ENCODE measurements around the gene FETUB.
"Not testable (repeated sequence)": the region's sequence is repeated elsewhere in the genome, so short reads cannot be mapped to it uniquely, and the experiment has no call there.

Gene FETUB

GRCh38 chr3:186634207-186634606, 6.0 kb upstream of the FETUB start:
- not testable (repeated sequence) for H3K27ac ChIP-seq (ENCODE audit: low read depth, low read length); H3K9ac ChIP-seq (ENCODE audit: low read depth in 1 of 2, low read length in 2 of 2); H3K9me3 ChIP-seq (ENCODE audit: control insufficient read depth in 1 of 2, low read length in 2 of 2); H3K36me3 ChIP-seq (ENCODE audit: control insufficient read depth in 1 of 2, insufficient read depth in 2 of 2, low read length in 2 of 2); H3K4me3 ChIP-seq (ENCODE audit: low read depth in 1 of 2, low read length in 2 of 2); H3K27me3 ChIP-seq (ENCODE audit: control insufficient read depth in 1 of 2, insufficient read depth in 2 of 2, low read length in 2 of 2); H3K4me1 ChIP-seq (ENCODE audit: control insufficient read depth in 1 of 2, insufficient read depth in 2 of 2, low read length in 2 of 2)

DNA sequence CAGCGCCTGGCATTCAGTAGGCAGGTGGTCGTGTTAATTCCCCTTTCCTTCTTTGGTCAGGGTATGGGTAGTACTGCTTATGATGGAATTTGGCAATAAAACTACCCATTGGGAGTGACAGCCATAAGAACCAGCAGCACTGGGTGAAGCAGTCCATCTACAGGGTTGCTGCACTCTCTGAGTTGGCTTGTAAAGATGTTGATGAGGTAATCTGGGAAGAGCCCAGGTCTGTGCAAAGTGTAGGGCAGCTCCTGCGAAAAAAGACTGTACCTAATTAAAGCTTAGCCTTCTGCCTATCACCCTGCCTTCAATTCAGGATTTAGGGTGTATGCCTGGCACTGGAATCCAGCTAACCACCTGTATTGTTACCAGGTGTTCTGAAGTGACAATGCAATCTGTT, 4.7 kb upstream of the FETUB start:
- Histone ChIP-seq H3K36me3 (ENCODE audit: control insufficient read depth in 1 of 2, insufficient read depth in 2 of 2, low read length in 2 of 2) (no peaks in the 10 kb centered on the region), H3K27ac (ENCODE audit: low read depth, low read length) (no peak overlapping the region), H3K9me3 (ENCODE audit: control insufficient read depth in 1 of 2, low read length in 2 of 2) (no peaks in the 10 kb centered on the region), H3K27me3 (ENCODE audit: control insufficient read depth in 1 of 2, insufficient read depth in 2 of 2, low read length in 2 of 2) (no peaks in the 10 kb centered on the region), H3K9ac (ENCODE audit: low read depth in 1 of 2, low read length in 2 of 2) (no peak overlapping the region), H3K4me1 (ENCODE audit: control insufficient read depth in 1 of 2, insufficient read depth in 2 of 2, low read length in 2 of 2) (no peaks in the 10 kb centered on the region), H3K4me3 (ENCODE audit: low read depth in 1 of 2, low read length in 2 of 2) (no peak overlapping the region)

GRCh38 chr3:186636536-186636935, 3.7 kb upstream of the FETUB start:
- Histone ChIP-seq H3K4me3 (ENCODE audit: low read depth in 1 of 2, low read length in 2 of 2) (no peak overlapping the region), H3K9me3 (ENCODE audit: control insufficient read depth in 1 of 2, low read length in 2 of 2) (no peaks in the 10 kb centered on the region), H3K4me1 (ENCODE audit: control insufficient read depth in 1 of 2, insufficient read depth in 2 of 2, low read length in 2 of 2) (no peaks in the 10 kb centered on the region), H3K9ac (ENCODE audit: low read depth in 1 of 2, low read length in 2 of 2) (no peak overlapping the region), H3K27me3 (ENCODE audit: control insufficient read depth in 1 of 2, insufficient read depth in 2 of 2, low read length in 2 of 2) (peaks cover 0 to 2% of the 10 kb centered on the region in 2 donors), H3K27ac (ENCODE audit: low read depth, low read length) (no peak overlapping the region), H3K36me3 (ENCODE audit: control insufficient read depth in 1 of 2, insufficient read depth in 2 of 2, low read length in 2 of 2) (no peaks in the 10 kb centered on the region)

DNA sequence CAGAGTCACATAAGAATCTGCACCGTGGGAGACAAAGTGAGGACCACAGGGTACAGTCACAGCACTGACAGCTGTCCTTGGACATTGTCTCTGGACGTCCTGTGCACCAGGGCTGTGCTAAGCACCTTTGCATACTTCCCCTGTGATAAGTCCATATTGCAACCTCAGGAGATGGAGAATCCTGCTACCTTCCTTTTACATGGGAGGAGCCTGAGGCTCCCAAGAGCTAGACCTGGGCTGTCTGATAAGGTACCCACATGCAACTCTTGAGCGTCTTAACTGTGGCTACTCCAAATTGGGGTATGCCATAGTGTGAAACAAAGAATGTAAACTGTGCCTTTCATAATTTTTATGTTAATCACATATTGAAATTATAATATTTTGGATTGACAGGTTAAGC, 2.5 kb upstream of the FETUB start:
- no peaks in the 10 kb centered on the region for H3K9me3 ChIP-seq (ENCODE audit: control insufficient read depth in 1 of 2, low read length in 2 of 2)
- H3K4me1 ChIP-seq (ENCODE audit: control insufficient read depth in 1 of 2, insufficient read depth in 2 of 2, low read length in 2 of 2): no peaks in the 10 kb centered on the region
- peaks cover 0 to 8% of the 10 kb centered on the region in 2 donors for H3K27me3 ChIP-seq (ENCODE audit: control insufficient read depth in 1 of 2, insufficient read depth in 2 of 2, low read length in 2 of 2)
- no peak overlapping the region for H3K4me3 ChIP-seq (ENCODE audit: low read depth in 1 of 2, low read length in 2 of 2)
- H3K27ac ChIP-seq (ENCODE audit: low read depth, low read length): no peak overlapping the region
- no peaks in the 10 kb centered on the region for H3K36me3 ChIP-seq (ENCODE audit: control insufficient read depth in 1 of 2, insufficient read depth in 2 of 2, low read length in 2 of 2)
- no peak overlapping the region for H3K9ac ChIP-seq (ENCODE audit: low read depth in 1 of 2, low read length in 2 of 2)

DNA sequence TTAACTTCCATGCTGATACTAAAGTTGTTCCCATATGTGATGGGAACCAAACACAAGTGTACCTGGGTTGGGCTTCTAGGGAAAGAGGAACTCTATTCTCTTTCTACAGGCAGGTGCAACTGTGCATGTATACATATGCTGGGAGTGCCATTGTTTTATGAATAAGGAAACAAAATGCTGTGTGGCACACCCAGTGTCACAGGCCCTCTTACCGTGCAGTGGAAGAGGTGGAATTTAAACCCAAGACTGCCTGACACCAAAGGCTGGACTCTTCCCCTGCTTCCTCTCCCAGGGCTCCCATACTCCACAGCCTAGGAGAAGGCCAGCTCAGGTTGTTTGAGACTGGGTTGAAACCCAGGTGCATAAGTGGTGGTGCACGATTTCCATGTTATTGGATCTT, 1.9 kb upstream of the FETUB start:
- Histone ChIP-seq H3K36me3 (ENCODE audit: control insufficient read depth in 1 of 2, insufficient read depth in 2 of 2, low read length in 2 of 2) (no peaks in the 10 kb centered on the region), H3K27ac (ENCODE audit: low read depth, low read length) (no peak overlapping the region), H3K4me1 (ENCODE audit: control insufficient read depth in 1 of 2, insufficient read depth in 2 of 2, low read length in 2 of 2) (no peaks in the 10 kb centered on the region), H3K4me3 (ENCODE audit: low read depth in 1 of 2, low read length in 2 of 2) (no peak overlapping the region), H3K27me3 (ENCODE audit: control insufficient read depth in 1 of 2, insufficient read depth in 2 of 2, low read length in 2 of 2) (peaks cover 0 to 11% of the 10 kb centered on the region in 2 donors), H3K9me3 (ENCODE audit: control insufficient read depth in 1 of 2, low read length in 2 of 2) (no peaks in the 10 kb centered on the region), H3K9ac (ENCODE audit: low read depth in 1 of 2, low read length in 2 of 2) (no peak overlapping the region)

- no peak overlapping the region for H3K4me3 ChIP-seq (ENCODE audit: low read depth in 1 of 2, low read length in 2 of 2)
- H3K9ac ChIP-seq (ENCODE audit: low read depth in 1 of 2, low read length in 2 of 2): no peak overlapping the region
- H3K9me3 ChIP-seq (ENCODE audit: control insufficient read depth in 1 of 2, low read length in 2 of 2): no peaks in the 10 kb centered on the region
- no peaks in the 10 kb centered on the region for H3K4me1 ChIP-seq (ENCODE audit: control insufficient read depth in 1 of 2, insufficient read depth in 2 of 2, low read length in 2 of 2)
- H3K36me3 ChIP-seq (ENCODE audit: control insufficient read depth in 1 of 2, insufficient read depth in 2 of 2, low read length in 2 of 2): no peaks in the 10 kb centered on the region
- peaks cover 0 to 11% of the 10 kb centered on the region in 2 donors for H3K27me3 ChIP-seq (ENCODE audit: control insufficient read depth in 1 of 2, insufficient read depth in 2 of 2, low read length in 2 of 2)
- H3K27ac ChIP-seq (ENCODE audit: low read depth, low read length): no peak overlapping the region
Observed at GRCh38 chr3:186640473-186640818, 247 bp downstream of the FETUB start.

GRCh38 chr3:186640929-186641328, 730 bp downstream of the FETUB start:
- Histone ChIP-seq H3K9ac (ENCODE audit: low read depth in 1 of 2, low read length in 2 of 2) (no peak overlapping the region), H3K9me3 (ENCODE audit: control insufficient read depth in 1 of 2, low read length in 2 of 2) (no peaks in the 10 kb centered on the region), H3K27me3 (ENCODE audit: control insufficient read depth in 1 of 2, insufficient read depth in 2 of 2, low read length in 2 of 2) (peaks cover 0 to 11% of the 10 kb centered on the region in 2 donors), H3K4me3 (ENCODE audit: low read depth in 1 of 2, low read length in 2 of 2) (no peak overlapping the region), H3K36me3 (ENCODE audit: control insufficient read depth in 1 of 2, insufficient read depth in 2 of 2, low read length in 2 of 2) (no peaks in the 10 kb centered on the region), H3K27ac (ENCODE audit: low read depth, low read length) (no peak overlapping the region), H3K4me1 (ENCODE audit: control insufficient read depth in 1 of 2, insufficient read depth in 2 of 2, low read length in 2 of 2) (no peaks in the 10 kb centered on the region)

- no peaks in the 10 kb centered on the region for H3K36me3 ChIP-seq (ENCODE audit: control insufficient read depth in 1 of 2, insufficient read depth in 2 of 2, low read length in 2 of 2)
- no peak overlapping the region for H3K9ac ChIP-seq (ENCODE audit: low read depth in 1 of 2, low read length in 2 of 2)
- H3K27ac ChIP-seq (ENCODE audit: low read depth, low read length): no peak overlapping the region
- H3K4me3 ChIP-seq (ENCODE audit: low read depth in 1 of 2, low read length in 2 of 2): no peak overlapping the region
- no peaks in the 10 kb centered on the region for H3K4me1 ChIP-seq (ENCODE audit: control insufficient read depth in 1 of 2, insufficient read depth in 2 of 2, low read length in 2 of 2)
- no peaks in the 10 kb centered on the region for H3K9me3 ChIP-seq (ENCODE audit: control insufficient read depth in 1 of 2, low read length in 2 of 2)
- H3K27me3 ChIP-seq (ENCODE audit: control insufficient read depth in 1 of 2, insufficient read depth in 2 of 2, low read length in 2 of 2): peaks cover 0 to 11% of the 10 kb centered on the region in 2 donors
Observed at GRCh38 chr3:186642014-186642413, 1.8 kb downstream of the FETUB start.

DNA sequence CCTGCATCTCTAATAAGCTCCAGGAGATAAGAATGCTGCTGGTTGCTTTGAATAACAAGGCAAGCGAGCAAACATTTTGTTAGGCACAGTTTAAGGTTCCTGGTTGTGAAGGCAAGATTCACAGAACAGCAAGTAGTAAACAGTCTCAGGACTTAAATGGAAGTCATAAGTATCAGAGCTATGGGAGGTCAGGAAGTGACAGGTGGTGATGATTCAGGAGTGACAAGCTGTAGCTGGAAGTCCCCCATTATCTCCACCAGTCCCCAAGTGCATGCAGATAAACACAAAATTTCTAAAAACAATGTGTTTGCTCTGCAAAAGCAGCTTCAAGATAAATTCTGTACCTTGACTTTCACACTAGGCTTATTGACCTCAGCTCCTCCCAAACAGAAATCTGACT, 3.3 kb downstream of the FETUB start:
- Histone ChIP-seq H3K9me3 (ENCODE audit: control insufficient read depth in 1 of 2, low read length in 2 of 2) (no peaks in the 10 kb centered on the region), H3K9ac (ENCODE audit: low read depth in 1 of 2, low read length in 2 of 2) (no peak overlapping the region), H3K36me3 (ENCODE audit: control insufficient read depth in 1 of 2, insufficient read depth in 2 of 2, low read length in 2 of 2) (no peaks in the 10 kb centered on the region), H3K27ac (ENCODE audit: low read depth, low read length) (no peak overlapping the region), H3K4me3 (ENCODE audit: low read depth in 1 of 2, low read length in 2 of 2) (no peak overlapping the region), H3K27me3 (ENCODE audit: control insufficient read depth in 1 of 2, insufficient read depth in 2 of 2, low read length in 2 of 2) (peaks cover 0 to 11% of the 10 kb centered on the region in 2 donors), H3K4me1 (ENCODE audit: control insufficient read depth in 1 of 2, insufficient read depth in 2 of 2, low read length in 2 of 2) (no peaks in the 10 kb centered on the region)

- Histone ChIP-seq H3K4me1 (ENCODE audit: control insufficient read depth in 1 of 2, insufficient read depth in 2 of 2, low read length in 2 of 2) (no peaks in the 10 kb centered on the region), H3K9ac (ENCODE audit: low read depth in 1 of 2, low read length in 2 of 2) (no peak overlapping the region), H3K36me3 (ENCODE audit: control insufficient read depth in 1 of 2, insufficient read depth in 2 of 2, low read length in 2 of 2) (no peaks in the 10 kb centered on the region), H3K27ac (ENCODE audit: low read depth, low read length) (no peak overlapping the region), H3K9me3 (ENCODE audit: control insufficient read depth in 1 of 2, low read length in 2 of 2) (no peaks in the 10 kb centered on the region), H3K27me3 (ENCODE audit: control insufficient read depth in 1 of 2, insufficient read depth in 2 of 2, low read length in 2 of 2) (peaks cover 0 to 11% of the 10 kb centered on the region in 2 donors), H3K4me3 (ENCODE audit: low read depth in 1 of 2, low read length in 2 of 2) (no peak overlapping the region)
Observed at GRCh38 chr3:186644683-186645082, 4.5 kb downstream of the FETUB start.

- H3K4me1 ChIP-seq (ENCODE audit: control insufficient read depth in 1 of 2, insufficient read depth in 2 of 2, low read length in 2 of 2): no peaks in the 10 kb centered on the region
- H3K9me3 ChIP-seq (ENCODE audit: control insufficient read depth in 1 of 2, low read length in 2 of 2): no peaks in the 10 kb centered on the region
- H3K27ac ChIP-seq (ENCODE audit: low read depth, low read length): no peak overlapping the region
- peaks cover 0 to 9% of the 10 kb centered on the region in 2 donors for H3K27me3 ChIP-seq (ENCODE audit: control insufficient read depth in 1 of 2, insufficient read depth in 2 of 2, low read length in 2 of 2)
- no peak overlapping the region for H3K4me3 ChIP-seq (ENCODE audit: low read depth in 1 of 2, low read length in 2 of 2)
- H3K36me3 ChIP-seq (ENCODE audit: control insufficient read depth in 1 of 2, insufficient read depth in 2 of 2, low read length in 2 of 2): no peaks in the 10 kb centered on the region
- no peak overlapping the region for H3K9ac ChIP-seq (ENCODE audit: low read depth in 1 of 2, low read length in 2 of 2)
Observed at GRCh38 chr3:186646106-186646505, 5.9 kb downstream of the FETUB start.

All from duodenal mucosa (tissue), 2 donors.